Measurements from ENCODE around the gene LONP2. TPM values are rescaled to one million over a fixed set of nuclear protein-coding genes. Genes with fewer than 3 reads are reported as not detected.

Gene LONP2
- 49.9 and 79.9 TPM in 2 replicates for total RNA-seq

- TF ChIP-seq CTCF (IDR thresholded peaks at IDR 0.05; ENCODE audit: insufficient read depth, low read depth, low read length): no peak
- peak within 1 kb of the TSS; percentile 80 for H3K4me3 ChIP-seq (ENCODE audit: low read depth, low read length)
- peak; percentile 89 for DNase-seq (ENCODE audit: low read depth)
These were observed at the start of gene LONP2 for GRCh38 chr16:48244080-48244862. LONP2 (plus strand) TSS chr16:48244300; CDS start chr16:48244389, 89 bp downstream.

- no peak overlapping the region for H3K4me3 ChIP-seq (ENCODE audit: low read depth, low read length)
- TF ChIP-seq CTCF (IDR thresholded peaks at IDR 0.05; ENCODE audit: insufficient read depth, low read depth, low read length): no peak
- peak; percentile 27 for DNase-seq (ENCODE audit: low read depth)
These were observed 49.1 kb upstream of the LONP2 start for GRCh38 chr16:48194828-48195556.

GRCh38 chr16:48197294-48197693, 46.8 kb upstream of the LONP2 start:
- no peak for TF ChIP-seq CTCF (IDR thresholded peaks at IDR 0.05; ENCODE audit: insufficient read depth, low read depth, low read length)
- DNase-seq (ENCODE audit: low read depth): no peak
- no peak overlapping the region for H3K4me3 ChIP-seq (ENCODE audit: low read depth, low read length)

GRCh38 chr16:48201515-48202201, 42.4 kb upstream of the LONP2 start:
- no peak for TF ChIP-seq CTCF (IDR thresholded peaks at IDR 0.05; ENCODE audit: insufficient read depth, low read depth, low read length)
- no peak overlapping the region for H3K4me3 ChIP-seq (ENCODE audit: low read depth, low read length)
- DNase-seq (ENCODE audit: low read depth): no peak

GRCh38 chr16:48203974-48204824, 39.9 kb upstream of the LONP2 start:
- no peak overlapping the region for H3K4me3 ChIP-seq (ENCODE audit: low read depth, low read length)
- no peak for TF ChIP-seq CTCF (IDR thresholded peaks at IDR 0.05; ENCODE audit: insufficient read depth, low read depth, low read length)

GRCh38 chr16:48204825-48205151, 39.3 kb upstream of the LONP2 start:
- no peak overlapping the region for H3K4me3 ChIP-seq (ENCODE audit: low read depth, low read length)
- TF ChIP-seq CTCF (IDR thresholded peaks at IDR 0.05; ENCODE audit: insufficient read depth, low read depth, low read length): no peak
- no peak for DNase-seq (ENCODE audit: low read depth)

More at GRCh38 chr16:48203974-48204824, 39.9 kb upstream of the LONP2 start:
- no peak for DNase-seq (ENCODE audit: low read depth)
